ENCODE results near the gene RGSL1.
"Not testable (repeated sequence)": the region's sequence is repeated elsewhere in the genome, so short reads cannot be mapped to it uniquely, and the experiment has no call there.

Gene RGSL1

GRCh38 chr1:182446033-182446669 is 3.8 kb upstream of the RGSL1 start:
- peak in 1 of 3 experiments; percentile 22 for DNase-seq (ENCODE audit: low read depth in 3 of 3)

GRCh38 chr1:182447124-182447523 is 2.8 kb upstream of the RGSL1 start:
- not testable (repeated sequence) for DNase-seq (ENCODE audit: low read depth in 3 of 3)

GRCh38 chr1:182447660-182448059 is 2.3 kb upstream of the RGSL1 start:
- no peak for DNase-seq (ENCODE audit: low read depth in 3 of 3)

DNA sequence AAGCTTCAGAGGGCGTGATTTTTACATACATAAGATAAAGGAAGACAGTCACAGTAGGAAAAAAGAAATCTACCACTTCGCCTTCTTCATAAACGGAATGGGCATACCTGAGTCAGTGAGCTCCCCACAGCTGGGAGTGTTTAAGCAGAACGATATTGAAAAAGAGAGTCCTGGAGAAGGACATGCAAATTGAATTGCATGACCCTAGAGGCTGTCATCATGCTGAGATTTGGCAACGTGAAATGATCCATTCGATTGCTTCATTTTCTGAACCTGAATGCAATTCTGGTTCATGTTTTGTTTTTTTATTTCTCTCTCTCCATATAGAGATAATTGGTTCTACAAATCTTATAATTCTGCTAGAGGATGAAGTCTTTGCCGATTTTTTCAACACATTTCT is 3.7 kb downstream of the RGSL1 start:
- no peak for DNase-seq (ENCODE audit: low read depth in 3 of 3)

DNA sequence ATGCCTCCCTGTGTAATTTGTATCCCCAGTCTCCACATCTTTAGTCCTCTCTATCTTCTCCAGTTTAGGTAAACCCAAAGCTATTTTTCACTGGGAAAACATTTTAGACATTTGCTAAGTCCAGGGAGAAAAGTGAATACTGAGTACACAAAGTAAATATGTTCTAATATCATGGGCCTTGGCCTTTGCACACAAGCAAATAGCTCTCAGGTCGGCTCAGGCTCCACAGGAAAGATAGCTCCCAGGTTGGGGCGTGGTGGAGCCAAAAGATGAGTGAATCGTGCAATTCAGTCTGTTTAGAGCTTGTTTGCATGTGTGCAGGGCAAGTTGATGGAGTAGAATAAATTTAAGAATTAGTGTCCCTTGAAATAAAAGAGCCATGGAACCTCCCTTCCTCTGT is 7.9 kb downstream of the RGSL1 start:
- DNase-seq (ENCODE audit: low read depth in 3 of 3): no peak

DNA sequence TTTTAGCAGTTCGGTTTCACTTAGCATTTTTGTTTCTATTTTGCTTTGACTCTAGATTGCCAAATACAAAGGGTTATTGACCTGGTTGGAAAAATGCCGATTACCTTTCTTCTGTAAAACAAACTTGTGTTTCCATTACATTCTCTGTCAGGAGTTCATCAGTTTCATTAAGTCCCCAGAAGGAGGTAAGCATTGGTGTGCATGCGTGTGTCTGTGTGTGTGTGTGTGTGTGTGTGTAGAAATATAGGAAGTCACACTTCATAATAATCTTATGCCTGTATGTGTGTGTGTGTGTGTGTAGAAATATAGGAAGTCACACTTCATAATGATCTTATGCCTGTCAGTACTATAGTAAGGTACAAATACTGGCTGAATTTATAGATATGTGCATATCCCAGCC is 10.0 kb downstream of the RGSL1 start:
- no peak for DNase-seq (ENCODE audit: low read depth in 3 of 3)

GRCh38 chr1:182460550-182460951 is 10.6 kb downstream of the RGSL1 start:
- DNase-seq (ENCODE audit: low read depth in 3 of 3): no peak

GRCh38 chr1:182473556-182473955 is 23.6 kb downstream of the RGSL1 start:
- DNase-seq (ENCODE audit: low read depth in 3 of 3): no peak

DNA sequence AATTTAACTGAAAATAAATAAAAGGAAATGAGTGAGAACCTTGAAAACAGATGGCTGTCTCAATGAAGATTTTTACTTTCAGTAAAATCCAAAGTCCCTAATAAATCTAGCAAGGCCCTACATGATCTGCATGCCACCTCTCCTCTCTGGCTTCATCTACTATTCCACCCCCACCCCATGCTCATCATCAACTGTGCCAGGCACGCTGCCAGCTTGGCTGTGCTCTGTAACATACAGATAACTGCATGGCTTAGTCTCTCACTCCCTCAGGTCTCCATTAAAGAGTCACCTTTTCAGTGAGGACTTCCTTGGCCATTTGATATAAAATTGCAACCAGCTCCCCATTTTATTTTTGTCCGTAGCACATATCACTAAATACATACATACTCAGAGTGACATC is 26.7 kb downstream of the RGSL1 start:
- no peak for DNase-seq (ENCODE audit: low read depth in 3 of 3)

GRCh38 chr1:182478238-182478637 is 28.3 kb downstream of the RGSL1 start:
- DNase-seq (ENCODE audit: low read depth in 3 of 3): no peak

GRCh38 chr1:182484067-182484466 is 34.1 kb downstream of the RGSL1 start:
- no peak for DNase-seq (ENCODE audit: low read depth in 3 of 3)

- DNase-seq (ENCODE audit: low read depth in 3 of 3): no peak
Measured at GRCh38 chr1:182484531-182485257, 34.7 kb downstream of the RGSL1 start.

- no peak for DNase-seq (ENCODE audit: low read depth in 3 of 3)
Measured at GRCh38 chr1:182485861-182486260, 35.9 kb downstream of the RGSL1 start.

GRCh38 chr1:182488803-182489202 is 38.9 kb downstream of the RGSL1 start:
- no peak for DNase-seq (ENCODE audit: low read depth in 3 of 3)

DNA sequence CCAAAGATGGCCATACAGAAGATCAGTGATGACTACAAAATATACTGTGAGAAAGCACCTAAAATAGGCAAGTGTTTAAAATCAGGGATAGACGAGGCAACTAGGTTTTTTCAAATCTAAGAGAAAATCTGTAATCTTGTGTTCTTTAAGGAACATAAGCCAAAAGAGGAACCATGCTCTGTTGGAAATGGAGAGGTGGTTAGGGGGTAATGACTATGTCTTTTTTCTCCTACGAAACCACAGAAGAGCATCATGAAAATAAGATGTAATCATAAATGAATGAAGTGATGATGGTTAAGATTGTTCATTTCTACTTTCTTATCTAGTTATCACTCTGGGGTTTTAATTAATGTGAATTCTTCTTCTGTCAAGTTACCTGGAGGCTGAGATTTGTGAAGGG is 43.1 kb downstream of the RGSL1 start:
- DNase-seq (ENCODE audit: low read depth in 3 of 3): no peak

DNA sequence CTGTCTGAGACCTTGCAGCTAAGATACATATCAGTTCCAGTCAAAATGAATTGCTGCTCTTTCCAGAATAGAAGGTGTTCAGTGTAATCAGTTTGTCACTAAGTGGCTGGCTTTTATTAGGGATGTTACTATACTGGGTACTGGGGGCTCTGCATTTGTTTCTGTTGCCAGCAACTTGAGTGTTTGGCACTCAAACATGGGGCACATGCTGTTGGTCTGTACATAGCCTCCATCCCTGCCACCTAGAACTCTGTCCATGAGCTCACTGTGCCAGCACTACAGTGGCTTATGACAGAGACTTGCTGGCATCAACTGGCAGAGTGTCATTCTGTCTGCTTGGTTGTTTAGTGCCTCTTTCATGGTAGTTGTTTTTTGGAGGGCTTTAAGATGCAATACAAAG is 45.1 kb downstream of the RGSL1 start:
- DNase-seq (ENCODE audit: low read depth in 3 of 3): no peak

GRCh38 chr1:182495693-182496092 is 45.7 kb downstream of the RGSL1 start:
- DNase-seq (ENCODE audit: low read depth in 3 of 3): no peak

GRCh38 chr1:182507685-182508084 is 57.7 kb downstream of the RGSL1 start:
- no peak for DNase-seq (ENCODE audit: low read depth in 3 of 3)

GRCh38 chr1:182515556-182515955 is 65.6 kb downstream of the RGSL1 start:
- DNase-seq (ENCODE audit: low read depth in 3 of 3): no peak

DNA sequence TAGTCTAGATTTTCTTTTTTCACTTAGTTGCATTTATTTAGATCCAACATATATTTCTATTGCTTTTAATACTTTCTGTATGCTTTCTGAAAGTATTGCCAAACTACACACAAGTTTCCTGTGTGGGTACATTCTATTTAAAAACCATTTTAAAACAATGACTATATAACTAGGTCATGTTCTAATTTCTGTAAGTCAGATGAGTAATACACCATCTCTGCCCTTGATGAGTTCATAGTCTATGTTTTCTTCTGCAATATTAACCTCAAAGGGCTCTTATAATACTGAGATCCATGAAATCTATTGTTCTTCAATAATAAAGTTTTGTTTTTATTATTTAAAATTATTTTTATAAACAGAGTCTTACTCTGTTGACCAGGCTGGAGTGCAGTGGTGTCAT is 70.8 kb downstream of the RGSL1 start:
- no peak for DNase-seq (ENCODE audit: low read depth in 3 of 3)

DNA sequence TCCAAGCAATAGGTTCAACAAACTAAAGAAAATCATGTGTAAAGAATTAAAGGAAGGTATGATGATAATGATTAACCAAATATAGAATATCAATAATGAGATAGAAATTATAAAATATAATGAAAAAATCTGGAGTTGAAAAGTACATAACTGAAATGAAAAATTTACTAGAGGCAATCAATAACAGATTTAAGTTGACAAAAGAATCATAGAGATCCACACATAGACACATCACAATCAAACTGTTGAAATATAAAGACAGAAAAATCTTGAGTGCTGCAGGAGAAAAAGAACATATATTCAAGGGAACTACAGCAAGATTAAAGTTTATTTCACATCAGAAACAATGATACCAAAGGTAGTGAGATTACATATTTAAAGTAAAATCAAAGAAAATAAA is 75.4 kb downstream of the RGSL1 start:
- DNase-seq (ENCODE audit: low read depth in 3 of 3): no peak

DNA sequence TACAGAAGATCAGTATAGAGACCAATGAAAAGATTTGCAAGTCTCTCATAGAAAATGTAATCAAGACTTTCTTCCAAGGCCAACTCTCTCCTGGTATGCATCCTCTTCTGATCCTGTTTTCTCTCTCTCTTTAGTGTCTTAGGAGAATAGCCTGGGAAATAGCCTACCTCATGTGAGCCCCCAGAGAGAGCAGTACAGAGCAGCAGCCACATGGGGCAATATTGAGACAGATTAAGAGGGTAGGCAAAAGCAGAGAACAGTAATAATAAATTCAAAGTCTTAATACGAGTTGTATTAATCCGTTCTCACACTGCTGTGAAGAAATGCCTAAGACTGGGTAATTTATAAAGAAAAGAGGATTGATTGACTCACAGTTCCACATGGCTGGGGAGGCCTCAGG is 77.7 kb downstream of the RGSL1 start:
- no peak for DNase-seq (ENCODE audit: low read depth in 3 of 3)

DNA sequence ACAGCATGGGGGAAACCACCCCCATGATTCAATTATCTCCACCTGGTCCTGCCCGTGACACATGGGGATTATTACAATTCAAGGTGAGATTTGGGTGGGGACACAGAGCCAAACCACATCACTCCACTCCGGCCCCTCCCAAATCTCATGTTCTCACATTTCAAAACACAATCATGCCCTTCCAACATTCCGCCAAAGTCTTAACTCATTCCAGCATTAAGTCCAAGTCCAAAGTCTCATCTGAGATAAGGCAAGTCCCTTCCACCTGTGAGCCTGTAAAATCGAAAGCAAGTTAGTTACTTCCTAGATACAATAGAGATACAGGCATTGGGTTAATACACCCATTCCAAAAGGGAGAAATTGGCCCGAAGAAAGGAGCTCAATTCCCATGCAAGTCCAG is 78.3 kb downstream of the RGSL1 start:
- DNase-seq (ENCODE audit: low read depth in 3 of 3): not testable (repeated sequence)

- DNase-seq (ENCODE audit: low read depth in 3 of 3): no peak
Measured at GRCh38 chr1:182533896-182534295, 84.0 kb downstream of the RGSL1 start.

All from stimulated activated CD4-positive, alpha-beta T cell treated with anti-CD3 and anti-CD28 coated beads, TNF-alpha, amount 100 ng/mL, for 24 hours (primary cell).